HG03060 (cell line): ENCODE data around the gene GLS2.
A peak's percentile ranks its signal among the peaks of the same experiment; 100 is the strongest.
"Not testable (repeated sequence)": the region's sequence is repeated elsewhere in the genome, so short reads cannot be mapped to it uniquely, and the experiment has no call there.

Source experiments
- ATAC-seq: cut with Tn5 transposase; IDR thresholded peaks from one replicate; pipeline ENCODE4 v1.9.1; 2021; ENCODE audit warnings: low read depth, moderate number of reproducible peaks; ENCODE audit not compliant: unreplicated experiment

The GLS2 gene

GRCh38 chr12:56493409-56494105 is 5.6 kb upstream of the GLS2 start:
- ATAC-seq = not testable (repeated sequence)

- ATAC-seq = no peak
Measured at GRCh38 chr12:56490360-56490759, 2.4 kb upstream of the GLS2 start.

- peak; percentile 10 for ATAC-seq
Measured at GRCh38 chr12:56487448-56488040, 417 bp downstream of the GLS2 start.

DNA sequence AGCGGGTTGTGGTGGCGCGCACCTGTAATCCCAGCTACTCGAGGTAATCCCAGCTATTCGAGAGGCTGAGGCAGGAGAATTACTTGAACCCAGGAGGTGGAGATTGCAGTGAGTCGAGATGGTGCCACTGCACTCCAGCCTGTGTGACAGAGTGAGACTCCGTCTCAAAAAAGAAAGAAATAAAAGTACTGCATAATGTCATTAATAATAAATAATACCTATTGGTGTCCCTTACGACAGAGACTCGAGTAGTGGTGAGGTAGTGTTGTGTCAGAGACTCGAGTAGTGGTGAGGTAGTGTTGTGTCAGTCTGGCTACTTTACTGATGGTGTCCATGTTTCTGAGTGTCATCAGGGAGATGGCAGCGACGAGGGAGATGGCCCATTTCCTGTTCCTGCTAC is 1.3 kb downstream of the GLS2 start:
- ATAC-seq = no peak

GRCh38 chr12:56484566-56484965 is 3.4 kb downstream of the GLS2 start:
- no peak for ATAC-seq

DNA sequence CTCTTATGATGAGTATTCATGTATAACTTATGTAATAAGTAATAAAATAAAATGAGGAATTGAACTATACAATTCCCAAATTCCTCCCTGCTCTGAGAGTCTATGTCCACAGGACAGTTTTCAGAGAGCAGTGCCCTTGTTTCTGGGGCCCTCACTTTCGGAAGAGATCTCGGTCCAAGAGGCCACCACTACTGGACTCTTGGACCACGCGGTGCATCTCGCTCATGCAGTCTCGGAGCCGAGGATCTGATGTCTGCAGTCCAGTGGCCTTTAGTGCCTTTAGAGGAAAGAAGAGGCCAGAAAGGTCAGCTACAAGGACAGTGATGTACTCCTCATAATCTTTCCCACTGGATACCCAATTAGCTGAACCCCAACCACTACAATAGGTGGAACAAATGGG is 8.3 kb downstream of the GLS2 start:
- ATAC-seq = no peak

DNA sequence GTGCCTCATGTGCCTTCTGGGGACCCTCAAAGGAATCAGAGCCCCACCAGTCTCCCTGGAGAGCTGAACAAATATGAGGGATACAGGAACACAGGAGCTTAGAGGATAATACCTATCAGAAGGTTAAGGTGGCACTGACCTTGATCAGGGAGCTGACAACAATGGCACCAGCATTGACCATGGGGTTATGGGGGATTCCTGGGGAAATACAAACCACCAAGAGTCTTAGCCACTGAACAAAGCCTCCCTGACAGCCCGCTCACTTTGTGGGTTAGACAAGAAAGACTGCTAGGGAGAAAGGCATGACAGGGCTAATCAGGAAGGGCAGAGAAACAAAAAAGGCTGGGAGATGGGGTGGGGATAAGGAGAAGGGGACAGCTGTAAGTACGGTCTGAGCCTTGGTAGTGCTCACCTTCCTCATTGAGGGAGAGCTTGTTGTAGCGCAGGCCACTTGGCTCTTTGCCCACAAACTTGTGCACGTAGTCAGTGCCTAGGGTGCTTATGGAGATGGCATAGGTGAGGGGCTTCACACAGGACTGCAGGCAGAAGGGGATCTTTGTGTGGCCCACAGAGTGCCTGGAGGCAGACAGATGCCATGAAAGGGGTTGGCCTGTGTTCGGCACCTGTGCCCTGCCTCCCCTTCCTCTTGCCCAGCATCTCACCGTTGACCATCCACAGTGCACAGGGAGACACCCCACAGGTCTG is 10.3 kb downstream of the GLS2 start:
- ATAC-seq = no peak

DNA sequence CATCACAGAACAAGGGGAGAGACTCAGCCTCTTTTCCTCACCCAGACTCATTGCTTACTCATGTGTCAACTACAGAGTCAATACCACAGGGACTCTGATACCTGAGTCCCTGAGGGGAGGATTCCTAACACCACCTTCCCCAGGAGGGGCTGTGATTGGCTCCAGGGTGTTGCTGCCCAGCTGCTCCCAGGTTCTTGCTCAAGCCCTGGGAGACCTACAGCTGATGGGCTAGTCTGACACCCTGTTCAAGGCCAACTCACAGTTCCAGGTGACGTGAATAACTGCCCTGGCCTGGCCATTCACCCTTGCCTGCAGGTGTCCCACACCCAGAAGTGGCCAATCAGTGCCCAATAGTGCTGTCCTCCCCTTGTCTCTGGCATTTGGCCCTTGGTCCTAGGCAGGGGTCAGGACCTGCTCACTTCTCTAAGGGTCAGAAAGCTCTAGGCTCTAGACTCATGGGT is 11.0 kb downstream of the GLS2 start:
- ATAC-seq = no peak

DNA sequence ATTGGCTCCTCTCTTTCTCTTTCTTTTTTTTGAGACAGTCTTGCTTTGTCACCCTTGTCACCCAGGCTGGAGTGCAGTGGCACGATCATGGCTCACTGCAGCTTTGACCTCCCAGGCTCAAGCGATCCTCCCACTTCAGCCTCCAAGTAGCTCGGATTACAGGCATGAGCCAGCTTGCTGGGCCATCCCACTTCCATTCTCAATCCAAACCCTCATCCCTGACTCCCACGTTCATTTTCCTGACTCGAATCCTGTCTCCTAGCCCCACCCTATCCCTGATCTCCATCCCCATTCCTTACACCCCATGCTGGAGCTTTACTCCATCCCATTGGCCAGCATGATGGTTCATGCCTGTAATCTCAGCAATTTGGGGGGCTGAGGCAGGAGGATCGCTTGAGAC is 11.8 kb downstream of the GLS2 start:
- ATAC-seq = no peak

DNA sequence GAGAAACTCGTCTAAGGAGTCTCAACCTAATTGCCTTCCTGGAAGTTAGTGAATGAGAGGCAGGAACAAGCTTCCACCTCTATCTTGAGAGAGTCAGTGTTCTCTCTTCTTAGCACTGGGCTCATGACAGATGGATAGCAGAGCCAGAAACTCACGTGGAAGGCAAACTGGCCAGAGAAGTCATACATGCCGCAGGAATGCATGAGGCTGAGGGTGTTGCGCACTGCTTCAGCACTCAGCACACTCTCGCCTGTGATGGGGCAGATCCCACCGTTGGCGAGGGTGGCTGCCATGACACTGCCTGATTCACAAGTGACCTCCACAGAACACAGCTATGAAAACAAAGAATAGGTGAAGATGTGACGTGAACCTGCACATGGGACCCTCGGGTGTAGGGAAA is 13.6 kb downstream of the GLS2 start:
- no peak for ATAC-seq

GRCh38 chr12:56469007-56469930 is 18.7 kb downstream of the GLS2 start:
- ATAC-seq = no peak

GRCh38 chr12:56468216-56469006 is 19.6 kb downstream of the GLS2 start, which contains the start of gene SPRYD4:
Gene SPRYD4 (plus strand): TSS chr12:56468578. CDS start chr12:56468592, 14 bp downstream.
- ATAC-seq = peak; percentile 71

DNA sequence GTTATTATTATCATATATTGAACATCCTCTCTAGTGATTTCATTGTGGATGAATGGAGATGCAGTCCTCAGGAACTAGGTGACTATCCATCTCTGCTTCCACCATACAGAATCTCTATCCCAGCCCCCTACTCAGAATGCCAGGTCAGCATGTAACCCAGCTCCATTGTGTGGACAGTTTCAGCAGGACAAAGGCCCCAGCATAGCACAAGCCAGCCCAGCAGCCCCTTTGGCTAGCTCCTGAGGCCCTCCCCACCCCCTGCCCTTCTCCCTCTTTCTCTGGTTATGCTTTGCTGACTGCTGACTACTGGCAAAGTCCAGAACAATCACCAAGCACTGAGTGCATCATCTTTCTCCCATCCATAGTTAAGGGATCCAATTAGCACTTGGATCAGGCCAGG is 25.4 kb downstream of the GLS2 start:
- no peak for ATAC-seq

GRCh38 chr12:56461235-56462159 is 26.5 kb downstream of the GLS2 start:
- ATAC-seq = no peak

- no peak for ATAC-seq
Measured at GRCh38 chr12:56457817-56458216, 30.1 kb downstream of the GLS2 start.

DNA sequence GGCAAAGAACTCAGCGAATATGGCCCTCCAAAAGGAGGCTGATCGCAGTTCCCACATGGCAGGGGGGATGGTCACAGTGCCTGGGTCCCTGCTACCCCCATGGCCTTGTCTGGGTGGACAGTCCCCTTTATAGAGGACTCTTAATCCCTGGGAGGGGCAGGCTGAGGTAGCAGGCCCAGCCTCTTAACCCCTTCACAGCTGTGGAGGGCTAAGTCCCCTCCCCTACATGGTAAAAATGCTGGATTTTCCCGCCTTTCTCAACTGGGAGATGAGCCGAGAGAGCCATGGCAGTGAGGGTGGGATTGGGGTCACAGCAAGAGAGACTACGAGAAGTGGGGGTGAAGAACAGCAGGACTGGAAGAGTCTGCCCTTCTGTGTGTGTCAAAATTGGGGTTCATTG is 33.4 kb downstream of the GLS2 start, which contains the start of gene MIP:
MIP (minus strand) TSS at position 101 of the 400 bp plus-strand sequence; CDS start at position 57, 44 bp downstream.
- no peak for ATAC-seq

- ATAC-seq = no peak
Measured at GRCh38 chr12:56451147-56451546, 36.8 kb downstream of the GLS2 start.

DNA sequence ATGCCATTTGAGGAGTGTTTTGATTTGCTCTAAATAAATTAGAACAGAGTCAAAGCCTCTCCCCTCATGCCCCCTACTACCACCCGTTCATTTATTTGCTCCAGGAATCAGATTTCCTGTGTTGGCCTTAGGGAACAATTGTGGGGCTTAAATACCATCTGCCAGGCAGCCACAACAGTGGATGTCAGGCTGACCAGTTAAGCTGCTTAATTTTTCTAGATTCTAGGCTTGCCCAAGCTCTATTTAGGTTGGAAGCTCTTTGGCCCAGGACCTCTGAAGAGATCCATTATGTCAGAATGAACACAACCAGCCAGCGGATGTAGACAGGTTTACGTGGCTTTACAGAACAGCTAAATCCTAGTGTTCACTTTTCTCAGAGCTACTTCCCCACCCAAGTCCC is 37.7 kb downstream of the GLS2 start:
- ATAC-seq = no peak

- ATAC-seq = no peak
Measured at GRCh38 chr12:56449622-56449984, 38.4 kb downstream of the GLS2 start.
